Breast epithelium (tissue), 4 donors: ENCODE results near the gene SPEN. TPM values are rescaled to one million over a fixed set of nuclear protein-coding genes. Genes with fewer than 3 reads are reported as not detected.

Experiments used
- DNase-seq, 2 donors: peaks; one replicate each; pipeline ENCODE4 v3.0.0-alpha.2; 2019; ENCODE audit warnings: low spot score in 2 of 2
- H3K27ac ChIP-seq, 2 donors: fragments of 200-600 bp; sonication (generic) in 1 of 2; one replicate each; pipeline ENCODE4 v1.5.1; 2016 to 2019; ENCODE audit warnings: mild to moderate bottlenecking in 1 of 2
- H3K27me3 ChIP-seq, 2 donors: fragments of 200-600 bp; sonication (generic) in 1 of 2; one replicate each; pipeline versions ENCODE4 v1.5.1 to v1.6.0; 2017 to 2019; ENCODE audit warnings: control low read depth in 1 of 2, mild to moderate bottlenecking in 1 of 2
- H3K36me3 ChIP-seq: fragments of 200-600 bp; one replicate; pipeline ENCODE4 v1.5.1; 2019
- H3K4me1 ChIP-seq, 2 donors: fragments of 200-600 bp; sonication (generic); one replicate each; pipeline ENCODE4 v1.5.1; 2016 to 2019; ENCODE audit warnings: control low read depth in 1 of 2
- H3K4me3 ChIP-seq, 3 donors: fragments of 200-600 bp; sonication (generic); 1 replicate in 2 of 3; 2 replicates in 1 of 3; pipeline ENCODE4 v1.5.1; 2016 to 2019; ENCODE audit warnings: mild to moderate bottlenecking in 3 of 3, moderate library complexity in 2 of 3
- H3K9me3 ChIP-seq, 2 donors: fragments of 200-600 bp; sonication (generic) in 1 of 2; one replicate each; pipeline ENCODE4 v1.5.1; 2016 to 2019; ENCODE audit warnings: control low read depth in 1 of 2
- CTCF ChIP-seq, 3 donors: fragments of 450-650 bp; IDR thresholded peaks; one replicate each; pipeline ENCODE4 v1.5.1; 2016 to 2017; ENCODE audit warnings: antibody characterized with exemption in 3 of 3, mild to moderate bottlenecking in 3 of 3, moderate library complexity in 3 of 3
- POLR2A ChIP-seq: fragments of 450-650 bp; IDR thresholded peaks from one replicate; pipeline ENCODE4 v1.6.1; 2016; ENCODE audit warnings: antibody characterized with exemption, mild to moderate bottlenecking, moderate library complexity
- POLR2AphosphoS5 ChIP-seq, 3 donors: sonication (generic); formaldehyde crosslinking; IDR thresholded peaks; one replicate each; pipeline ENCODE4 v1.6.1; 2017; ENCODE audit warnings: antibody characterized with exemption in 3 of 3
- intact Hi-C: fragments of 100-400 bp; cut with DNase I; formaldehyde crosslinking; loops from one replicate; pipeline ENCODE4 v1.15.1; 2023; ENCODE audit warnings: low total_unique reads
- total RNA-seq, 3 donors: library from RNA; depleted of rRNA; stranded (reverse); fragments of >200 nt; gene quantifications; one replicate each; pipeline ENCODE4 v1.1.0, GENCODE V29; 2016

The SPEN gene
- total RNA-seq, 3 donors from 2014 or later: 46.9 to 56.6 (median 51.2) TPM

GRCh38 chr1:15981679-15982078, 134.2 kb downstream of the SPEN start:
- no peak overlapping the region for H3K4me3 ChIP-seq
- H3K27ac ChIP-seq: no peak overlapping the region
- no peaks in the 10 kb centered on the region for H3K27me3 ChIP-seq
- DNase-seq: no peak
- intact Hi-C loops: no loop called here
- no peaks in the 10 kb centered on the region for H3K4me1 ChIP-seq
- no peaks in the 10 kb centered on the region for H3K36me3 ChIP-seq
- TF ChIP-seq POLR2A (no peak), CTCF (IDR thresholded peaks at IDR 0.05) (no peak), POLR2AphosphoS5 (IDR thresholded peaks at IDR 0.05) (no peak)
- peaks cover 0 to 8% of the 10 kb centered on the region in 2 donors for H3K9me3 ChIP-seq

- H3K4me3 ChIP-seq: no peak overlapping the region
- H3K9me3 ChIP-seq: peaks cover 0 to 8% of the 10 kb centered on the region in 2 donors
- TF ChIP-seq POLR2A (no peak), POLR2AphosphoS5 (IDR thresholded peaks at IDR 0.05) (no peak), CTCF (IDR thresholded peaks at IDR 0.05) (no peak)
- peak overlapping the region in 1 of 2 donors; percentile 22 for H3K27ac ChIP-seq
- no peaks in the 10 kb centered on the region for H3K4me1 ChIP-seq
- intact Hi-C loops: no loop called here
- no peaks in the 10 kb centered on the region for H3K27me3 ChIP-seq
- no peaks in the 10 kb centered on the region for H3K36me3 ChIP-seq
- DNase-seq: no peak
These were observed 135.8 kb downstream of the SPEN start for GRCh38 chr1:15983275-15983674.

- Histone ChIP-seq H3K9me3 (peaks cover 0 to 8% of the 10 kb centered on the region in 2 donors), H3K4me3 (no peak overlapping the region), H3K36me3 (no peaks in the 10 kb centered on the region), H3K27ac (no peak overlapping the region), H3K4me1 (no peaks in the 10 kb centered on the region), H3K27me3 (no peaks in the 10 kb centered on the region)
- DNase-seq: no peak
- intact Hi-C loops: no loop called here
- no peak for TF ChIP-seq CTCF (IDR thresholded peaks at IDR 0.05)
- TF ChIP-seq POLR2A: no peak
These were observed 138.2 kb downstream of the SPEN start for GRCh38 chr1:15985611-15986297.

GRCh38 chr1:15988856-15989736, 141.6 kb downstream of the SPEN start:
- no peak for DNase-seq
- H3K4me1 ChIP-seq: no peaks in the 10 kb centered on the region
- H3K36me3 ChIP-seq: no peaks in the 10 kb centered on the region
- intact Hi-C loops: no loop called here
- no peaks in the 10 kb centered on the region for H3K9me3 ChIP-seq
- H3K27me3 ChIP-seq: no peaks in the 10 kb centered on the region
- no peak overlapping the region for H3K27ac ChIP-seq
- H3K4me3 ChIP-seq: no peak overlapping the region
- TF ChIP-seq POLR2A (no peak), POLR2AphosphoS5 (IDR thresholded peaks at IDR 0.05) (no peak), CTCF (IDR thresholded peaks at IDR 0.05) (no peak)

- Histone ChIP-seq H3K36me3 (no peaks in the 10 kb centered on the region), H3K27me3 (no peaks in the 10 kb centered on the region), H3K9me3 (no peaks in the 10 kb centered on the region), H3K27ac (no peak overlapping the region), H3K4me1 (no peaks in the 10 kb centered on the region), H3K4me3 (no peak overlapping the region)
- DNase-seq: no peak
- TF ChIP-seq POLR2A (no peak), CTCF (IDR thresholded peaks at IDR 0.05) (no peak), POLR2AphosphoS5 (IDR thresholded peaks at IDR 0.05) (no peak)
- intact Hi-C loops: no loop called here
These were observed 142.3 kb downstream of the SPEN start for GRCh38 chr1:15989776-15990175.
